ENCODE measurements around the gene RAPGEF6.

The RAPGEF6 gene

DNA sequence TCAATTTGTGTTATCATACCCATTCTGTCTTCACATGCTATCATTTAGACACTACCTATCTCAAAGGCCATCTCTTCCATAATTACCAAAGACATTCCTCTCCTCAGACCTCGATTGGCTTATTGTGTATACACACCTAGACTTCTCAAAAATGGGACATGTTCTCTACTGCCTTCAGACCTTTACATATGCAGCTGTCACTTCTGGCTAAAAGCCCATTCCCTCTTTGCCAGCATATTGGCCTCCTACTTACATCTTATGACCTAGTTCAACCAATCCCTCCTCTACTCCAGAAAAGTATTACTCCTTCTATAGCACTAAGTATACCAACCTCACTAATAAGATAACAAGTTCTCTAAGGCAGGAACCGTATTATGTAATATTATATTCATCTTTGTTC is 84.4 kb downstream of the RAPGEF6 start:
- TF ChIP-seq POLR2AphosphoS5 (IDR thresholded peaks at IDR 0.05; ENCODE audit: low read depth, low read length) (no peak), SIN3A (IDR thresholded peaks at IDR 0.05; ENCODE audit: borderline replicate concordance, insufficient read depth, low read length) (no peak), FOXP2 (optimal IDR thresholded peaks at IDR 0.05; ENCODE audit: borderline replicate concordance, extremely low read depth, extremely low read length, insufficient read depth) (no peak), TAF1 (IDR thresholded peaks at IDR 0.05; ENCODE audit: borderline replicate concordance, insufficient read depth, low read length) (no peak)
- TF ChIP-seq, protein P1, sequence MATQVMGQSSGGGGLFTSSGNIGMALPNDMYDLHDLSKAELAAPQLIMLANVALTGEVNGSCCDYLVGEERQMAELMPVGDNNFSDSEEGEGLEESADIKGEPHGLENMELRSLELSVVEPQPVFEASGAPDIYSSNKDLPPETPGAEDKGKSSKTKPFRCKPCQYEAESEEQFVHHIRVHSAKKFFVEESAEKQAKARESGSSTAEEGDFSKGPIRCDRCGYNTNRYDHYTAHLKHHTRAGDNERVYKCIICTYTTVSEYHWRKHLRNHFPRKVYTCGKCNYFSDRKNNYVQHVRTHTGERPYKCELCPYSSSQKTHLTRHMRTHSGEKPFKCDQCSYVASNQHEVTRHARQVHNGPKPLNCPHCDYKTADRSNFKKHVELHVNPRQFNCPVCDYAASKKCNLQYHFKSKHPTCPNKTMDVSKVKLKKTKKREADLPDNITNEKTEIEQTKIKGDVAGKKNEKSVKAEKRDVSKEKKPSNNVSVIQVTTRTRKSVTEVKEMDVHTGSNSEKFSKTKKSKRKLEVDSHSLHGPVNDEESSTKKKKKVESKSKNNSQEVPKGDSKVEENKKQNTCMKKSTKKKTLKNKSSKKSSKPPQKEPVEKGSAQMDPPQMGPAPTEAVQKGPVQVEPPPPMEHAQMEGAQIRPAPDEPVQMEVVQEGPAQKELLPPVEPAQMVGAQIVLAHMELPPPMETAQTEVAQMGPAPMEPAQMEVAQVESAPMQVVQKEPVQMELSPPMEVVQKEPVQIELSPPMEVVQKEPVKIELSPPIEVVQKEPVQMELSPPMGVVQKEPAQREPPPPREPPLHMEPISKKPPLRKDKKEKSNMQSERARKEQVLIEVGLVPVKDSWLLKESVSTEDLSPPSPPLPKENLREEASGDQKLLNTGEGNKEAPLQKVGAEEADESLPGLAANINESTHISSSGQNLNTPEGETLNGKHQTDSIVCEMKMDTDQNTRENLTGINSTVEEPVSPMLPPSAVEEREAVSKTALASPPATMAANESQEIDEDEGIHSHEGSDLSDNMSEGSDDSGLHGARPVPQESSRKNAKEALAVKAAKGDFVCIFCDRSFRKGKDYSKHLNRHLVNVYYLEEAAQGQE (IDR thresholded peaks at IDR 0.05; ENCODE audit: insufficient read depth in 1 of 2, low read depth in 2 of 2, low read length in 2 of 2), result no peak

GRCh38 chr5:131548176-131548575 is 86.9 kb downstream of the RAPGEF6 start:
- TF ChIP-seq, protein P1 (IDR thresholded peaks at IDR 0.05; ENCODE audit: insufficient read depth in 1 of 2, low read depth in 2 of 2, low read length in 2 of 2), result no peak
- TF ChIP-seq TAF1 (IDR thresholded peaks at IDR 0.05; ENCODE audit: borderline replicate concordance, insufficient read depth, low read length) (no peak), SIN3A (IDR thresholded peaks at IDR 0.05; ENCODE audit: borderline replicate concordance, insufficient read depth, low read length) (no peak)

GRCh38 chr5:131545845-131546244 is 89.2 kb downstream of the RAPGEF6 start:
- TF ChIP-seq, protein P1 (IDR thresholded peaks at IDR 0.05; ENCODE audit: insufficient read depth in 1 of 2, low read depth in 2 of 2, low read length in 2 of 2), result no peak
- TF ChIP-seq SIN3A (IDR thresholded peaks at IDR 0.05; ENCODE audit: borderline replicate concordance, insufficient read depth, low read length) (no peak), POLR2AphosphoS5 (IDR thresholded peaks at IDR 0.05; ENCODE audit: low read depth, low read length) (no peak), FOXP2 (optimal IDR thresholded peaks at IDR 0.05; ENCODE audit: borderline replicate concordance, extremely low read depth, extremely low read length, insufficient read depth) (no peak), TAF1 (IDR thresholded peaks at IDR 0.05; ENCODE audit: borderline replicate concordance, insufficient read depth, low read length) (no peak)

GRCh38 chr5:131542723-131543122 is 92.3 kb downstream of the RAPGEF6 start:
- TF ChIP-seq, protein P1 (IDR thresholded peaks at IDR 0.05; ENCODE audit: insufficient read depth in 1 of 2, low read depth in 2 of 2, low read length in 2 of 2), result no peak
- TF ChIP-seq TAF1 (IDR thresholded peaks at IDR 0.05; ENCODE audit: borderline replicate concordance, insufficient read depth, low read length) (no peak), FOXP2 (optimal IDR thresholded peaks at IDR 0.05; ENCODE audit: borderline replicate concordance, extremely low read depth, extremely low read length, insufficient read depth) (no peak), SIN3A (IDR thresholded peaks at IDR 0.05; ENCODE audit: borderline replicate concordance, insufficient read depth, low read length) (no peak), POLR2AphosphoS5 (IDR thresholded peaks at IDR 0.05; ENCODE audit: low read depth, low read length) (no peak)

GRCh38 chr5:131541762-131542161 is 93.3 kb downstream of the RAPGEF6 start:
- TF ChIP-seq TAF1 (IDR thresholded peaks at IDR 0.05; ENCODE audit: borderline replicate concordance, insufficient read depth, low read length) (no peak), FOXP2 (optimal IDR thresholded peaks at IDR 0.05; ENCODE audit: borderline replicate concordance, extremely low read depth, extremely low read length, insufficient read depth) (no peak), POLR2AphosphoS5 (IDR thresholded peaks at IDR 0.05; ENCODE audit: low read depth, low read length) (no peak), SIN3A (IDR thresholded peaks at IDR 0.05; ENCODE audit: borderline replicate concordance, insufficient read depth, low read length) (no peak)
- TF ChIP-seq, protein P1 (IDR thresholded peaks at IDR 0.05; ENCODE audit: insufficient read depth in 1 of 2, low read depth in 2 of 2, low read length in 2 of 2), result no peak

Data from PFSK-1 (cell line).